ENCODE data around the gene HSPA1A. TPM values are rescaled to one million over a fixed set of nuclear protein-coding genes. Genes with fewer than 3 reads are reported as not detected.
"Not testable (repeated sequence)": the region's sequence is repeated elsewhere in the genome, so short reads cannot be mapped to it uniquely, and the experiment has no call there.

The HSPA1A gene
- total and polyA plus RNA-seq, 4 donors = 117 to 541 (median 198) TPM

DNA sequence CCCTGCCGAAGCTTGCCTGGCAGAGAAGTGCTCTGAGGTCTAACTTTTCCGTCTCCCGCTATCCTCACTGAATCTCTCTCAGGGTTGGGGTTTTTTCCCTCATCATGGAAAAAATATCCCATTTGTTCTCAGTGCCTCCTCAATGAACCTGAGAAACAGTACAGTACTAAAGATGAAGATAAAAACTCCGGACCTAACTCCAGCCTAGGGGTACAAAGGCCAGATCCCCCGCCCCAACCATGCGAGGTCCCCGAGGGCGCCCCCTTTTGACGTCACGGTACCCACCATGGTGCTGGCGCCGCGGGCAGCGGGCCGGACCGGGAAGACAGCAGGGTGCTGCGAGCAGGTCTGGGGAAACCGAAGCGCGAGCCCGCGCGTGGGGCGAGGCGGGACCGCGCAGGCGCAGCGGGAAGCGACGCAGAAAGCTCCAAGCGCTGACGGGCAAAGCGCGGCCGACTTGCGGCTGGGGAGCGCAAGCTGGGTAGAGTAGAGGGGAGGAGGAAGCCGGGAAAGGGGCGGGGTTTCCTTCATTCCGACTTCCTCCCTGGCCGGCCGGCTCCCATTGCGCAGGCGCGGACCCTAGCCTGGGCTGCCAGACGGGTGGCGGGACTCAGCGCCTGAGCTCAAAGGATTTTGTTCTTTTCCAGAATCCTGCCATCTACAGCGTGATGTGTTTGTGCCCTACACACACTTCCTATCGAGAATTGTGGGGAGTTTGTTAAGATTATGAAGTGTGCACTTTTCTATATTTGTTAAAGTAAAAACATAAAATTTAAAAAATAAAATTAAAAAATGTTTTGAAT, 8.7 kb upstream of the HSPA1A start, which contains the start of gene LSM2:
Gene LSM2, minus strand, starts transcription at position 497 of the 803 bp plus-strand sequence. Its CDS starts 209 bp downstream, at position 288.
- H3K4me1 ChIP-seq (ENCODE audit: control insufficient read depth, insufficient read depth, low read length) = peaks cover 17% of the 10 kb centered on the region
- no peaks in the 10 kb centered on the region for H3K9me3 ChIP-seq (ENCODE audit: control insufficient read depth, insufficient read depth, low read length)
- peak; percentile 86 to 99 (median 96) for DNase-seq (ENCODE audit: low read depth in 4 of 6, low spot score in 6 of 6)
- H3K27me3 ChIP-seq (ENCODE audit: control insufficient read depth, insufficient read depth, low read length) = no peaks in the 10 kb centered on the region
- H3K27ac ChIP-seq (ENCODE audit: low read depth, low read length) = peak within 1 kb of the TSS; percentile 95
- under 1% methylated on average over 36 of the region's 51 CpGs for WGBS (ENCODE audit: insufficient coverage)
- H3K4me3 ChIP-seq (ENCODE audit: low read depth, low read length) = peak within 1 kb of the TSS; percentile 85
- peaks cover 27% of the 10 kb centered on the region for H3K36me3 ChIP-seq (ENCODE audit: control insufficient read depth, insufficient read depth, low read length)

DNA sequence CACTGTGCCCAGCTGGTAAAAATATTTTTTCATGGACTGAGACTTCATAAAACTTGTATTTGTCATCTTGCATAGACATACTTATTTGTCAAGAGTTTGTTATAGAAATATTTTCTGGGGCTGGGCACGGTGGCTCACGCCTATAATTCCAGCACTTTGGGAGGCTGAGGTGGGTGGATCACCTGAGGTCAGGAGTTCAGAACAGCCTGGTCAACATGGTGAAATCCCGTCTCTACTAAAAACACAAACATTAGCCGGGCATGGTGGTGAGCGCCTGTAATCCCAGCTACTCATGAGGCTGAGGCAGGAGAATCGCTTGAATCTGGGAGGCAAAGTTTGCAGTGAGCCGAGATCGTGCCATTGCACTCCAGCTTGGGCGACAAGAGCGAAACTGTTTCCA, 6.7 kb upstream of the HSPA1A start:
- H3K4me1 ChIP-seq (ENCODE audit: control insufficient read depth, insufficient read depth, low read length) = peaks cover 17% of the 10 kb centered on the region
- H3K27ac ChIP-seq (ENCODE audit: low read depth, low read length); H3K9me3 ChIP-seq (ENCODE audit: control insufficient read depth, insufficient read depth, low read length); H3K4me3 ChIP-seq (ENCODE audit: low read depth, low read length); DNase-seq (ENCODE audit: low read depth in 4 of 6, low spot score in 6 of 6); H3K27me3 ChIP-seq (ENCODE audit: control insufficient read depth, insufficient read depth, low read length): not testable (repeated sequence)
- WGBS (ENCODE audit: insufficient coverage) = 93% methylated on average over 3 of the region's 10 CpGs
- H3K36me3 ChIP-seq (ENCODE audit: control insufficient read depth, insufficient read depth, low read length) = peaks cover 13% of the 10 kb centered on the region

DNA sequence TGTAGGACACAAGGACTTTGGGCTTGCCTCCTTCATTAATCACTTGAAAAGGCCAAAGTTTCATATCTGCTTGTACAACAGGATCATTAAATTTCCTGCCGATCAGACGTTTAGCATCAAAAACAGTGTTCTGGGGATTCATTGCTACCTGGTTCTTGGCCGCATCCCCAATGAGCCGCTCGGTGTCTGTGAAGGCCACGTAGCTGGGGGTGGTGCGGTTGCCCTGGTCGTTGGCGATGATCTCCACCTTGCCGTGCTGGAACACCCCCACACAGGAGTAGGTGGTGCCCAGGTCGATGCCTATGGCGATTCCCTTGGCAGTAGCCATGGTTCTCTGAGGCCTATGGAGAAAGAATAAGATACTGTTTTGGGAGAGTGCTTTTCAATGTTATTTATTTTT, 3.7 kb upstream of the HSPA1A start:
- Histone ChIP-seq H3K27me3 (ENCODE audit: control insufficient read depth, insufficient read depth, low read length) (no peaks in the 10 kb centered on the region), H3K36me3 (ENCODE audit: control insufficient read depth, insufficient read depth, low read length) (peaks cover 8% of the 10 kb centered on the region), H3K27ac (ENCODE audit: low read depth, low read length) (no peak overlapping the region), H3K4me1 (ENCODE audit: control insufficient read depth, insufficient read depth, low read length) (peaks cover 14% of the 10 kb centered on the region), H3K4me3 (ENCODE audit: low read depth, low read length) (no peak overlapping the region), H3K9me3 (ENCODE audit: control insufficient read depth, insufficient read depth, low read length) (no peaks in the 10 kb centered on the region)
- WGBS (ENCODE audit: insufficient coverage) = 89% methylated on average over 12 of the region's 12 CpGs
- DNase-seq (ENCODE audit: low read depth in 4 of 6, low spot score in 6 of 6) = no peak

DNA sequence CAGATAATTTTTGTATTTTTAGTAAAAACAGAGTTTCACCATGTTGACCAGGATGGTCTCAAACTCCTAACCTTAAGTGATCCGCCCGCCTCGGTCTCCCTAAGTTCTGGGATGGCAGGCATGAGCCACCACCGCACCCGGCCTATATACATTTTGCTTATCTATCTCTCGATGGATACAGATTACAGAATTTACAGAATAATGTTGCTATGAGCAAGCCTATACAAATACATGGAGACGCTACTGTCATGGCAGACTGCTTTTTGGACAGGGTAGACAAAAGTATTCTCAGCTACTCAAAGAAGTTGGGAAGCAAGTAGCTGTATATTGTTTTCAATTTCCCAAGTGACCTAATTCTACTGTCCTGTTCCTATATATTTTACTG, 1.9 kb upstream of the HSPA1A start:
- peak overlapping the region; percentile 100 for H3K27ac ChIP-seq (ENCODE audit: low read depth, low read length)
- no CpG with 5 or more reads among the region's 7 CpGs for whole genome bisulfite sequencing (ENCODE audit: insufficient coverage)
- H3K4me3 ChIP-seq (ENCODE audit: low read depth, low read length) = no peak overlapping the region

DNA sequence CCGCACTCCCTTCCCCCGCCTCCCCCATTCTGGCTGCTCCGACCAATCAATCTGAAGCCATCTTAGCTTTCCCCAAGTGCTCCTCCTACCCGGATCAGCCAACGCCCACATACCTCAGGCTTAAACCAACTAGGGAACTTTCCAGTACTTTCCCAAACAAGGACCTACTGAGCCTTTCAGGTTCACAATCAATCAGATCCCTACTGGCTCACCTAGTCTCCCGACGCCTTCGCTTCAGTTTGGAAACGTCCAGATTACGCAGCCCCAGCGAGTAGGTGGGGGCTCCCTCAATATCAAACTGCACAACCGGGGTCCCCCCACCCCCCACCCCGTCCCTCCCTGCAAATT, 692 bp upstream of the HSPA1A start:
- peak overlapping the region; percentile 100 for H3K27ac ChIP-seq (ENCODE audit: low read depth, low read length)
- H3K9me3 ChIP-seq (ENCODE audit: control insufficient read depth, insufficient read depth, low read length) = no peaks in the 10 kb centered on the region
- peaks cover 8% of the 10 kb centered on the region for H3K36me3 ChIP-seq (ENCODE audit: control insufficient read depth, insufficient read depth, low read length)
- DNase-seq (ENCODE audit: low read depth in 4 of 6, low spot score in 6 of 6) = peak; percentile 90 to 99 (median 92)
- peaks cover 23% of the 10 kb centered on the region for H3K4me1 ChIP-seq (ENCODE audit: control insufficient read depth, insufficient read depth, low read length)
- peak overlapping the region; percentile 77 for H3K4me3 ChIP-seq (ENCODE audit: low read depth, low read length)
- H3K27me3 ChIP-seq (ENCODE audit: control insufficient read depth, insufficient read depth, low read length) = no peaks in the 10 kb centered on the region
- WGBS (ENCODE audit: insufficient coverage) = 0% methylated on average over 12 of the region's 13 CpGs

More for the DNA sequence above, 1.9 kb upstream of the HSPA1A start:
- no peaks in the 10 kb centered on the region for H3K9me3 ChIP-seq (ENCODE audit: control insufficient read depth, insufficient read depth, low read length)
- no peaks in the 10 kb centered on the region for H3K27me3 ChIP-seq (ENCODE audit: control insufficient read depth, insufficient read depth, low read length)
- H3K4me1 ChIP-seq (ENCODE audit: control insufficient read depth, insufficient read depth, low read length) = peaks cover 16% of the 10 kb centered on the region
- no peak for DNase-seq (ENCODE audit: low read depth in 4 of 6, low spot score in 6 of 6)
- peaks cover 8% of the 10 kb centered on the region for H3K36me3 ChIP-seq (ENCODE audit: control insufficient read depth, insufficient read depth, low read length)

DNA sequence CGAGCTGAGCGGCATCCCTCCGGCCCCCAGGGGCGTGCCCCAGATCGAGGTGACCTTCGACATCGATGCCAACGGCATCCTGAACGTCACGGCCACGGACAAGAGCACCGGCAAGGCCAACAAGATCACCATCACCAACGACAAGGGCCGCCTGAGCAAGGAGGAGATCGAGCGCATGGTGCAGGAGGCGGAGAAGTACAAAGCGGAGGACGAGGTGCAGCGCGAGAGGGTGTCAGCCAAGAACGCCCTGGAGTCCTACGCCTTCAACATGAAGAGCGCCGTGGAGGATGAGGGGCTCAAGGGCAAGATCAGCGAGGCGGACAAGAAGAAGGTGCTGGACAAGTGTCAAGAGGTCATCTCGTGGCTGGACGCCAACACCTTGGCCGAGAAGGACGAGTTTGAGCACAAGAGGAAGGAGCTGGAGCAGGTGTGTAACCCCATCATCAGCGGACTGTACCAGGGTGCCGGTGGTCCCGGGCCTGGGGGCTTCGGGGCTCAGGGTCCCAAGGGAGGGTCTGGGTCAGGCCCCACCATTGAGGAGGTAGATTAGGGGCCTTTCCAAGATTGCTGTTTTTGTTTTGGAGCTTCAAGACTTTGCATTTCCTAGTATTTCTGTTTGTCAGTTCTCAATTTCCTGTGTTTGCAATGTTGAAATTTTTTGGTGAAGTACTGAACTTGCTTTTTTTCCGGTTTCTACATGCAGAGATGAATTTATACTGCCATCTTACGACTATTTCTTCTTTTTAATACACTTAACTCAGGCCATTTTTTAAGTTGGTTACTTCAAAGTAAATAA, 2.0 kb downstream of the HSPA1A start:
- DNase-seq (ENCODE audit: low read depth in 4 of 6, low spot score in 6 of 6); H3K9me3 ChIP-seq (ENCODE audit: control insufficient read depth, insufficient read depth, low read length); H3K27me3 ChIP-seq (ENCODE audit: control insufficient read depth, insufficient read depth, low read length); H3K36me3 ChIP-seq (ENCODE audit: control insufficient read depth, insufficient read depth, low read length): not testable (repeated sequence)
- 82% methylated on average over 7 of the region's 37 CpGs for WGBS (ENCODE audit: insufficient coverage)
- Histone ChIP-seq H3K4me1 (ENCODE audit: control insufficient read depth, insufficient read depth, low read length) (peaks cover 35% of the 10 kb centered on the region), H3K4me3 (ENCODE audit: low read depth, low read length) (peak overlapping the region; percentile 43), H3K27ac (ENCODE audit: low read depth, low read length) (peak overlapping the region; percentile 27)

DNA sequence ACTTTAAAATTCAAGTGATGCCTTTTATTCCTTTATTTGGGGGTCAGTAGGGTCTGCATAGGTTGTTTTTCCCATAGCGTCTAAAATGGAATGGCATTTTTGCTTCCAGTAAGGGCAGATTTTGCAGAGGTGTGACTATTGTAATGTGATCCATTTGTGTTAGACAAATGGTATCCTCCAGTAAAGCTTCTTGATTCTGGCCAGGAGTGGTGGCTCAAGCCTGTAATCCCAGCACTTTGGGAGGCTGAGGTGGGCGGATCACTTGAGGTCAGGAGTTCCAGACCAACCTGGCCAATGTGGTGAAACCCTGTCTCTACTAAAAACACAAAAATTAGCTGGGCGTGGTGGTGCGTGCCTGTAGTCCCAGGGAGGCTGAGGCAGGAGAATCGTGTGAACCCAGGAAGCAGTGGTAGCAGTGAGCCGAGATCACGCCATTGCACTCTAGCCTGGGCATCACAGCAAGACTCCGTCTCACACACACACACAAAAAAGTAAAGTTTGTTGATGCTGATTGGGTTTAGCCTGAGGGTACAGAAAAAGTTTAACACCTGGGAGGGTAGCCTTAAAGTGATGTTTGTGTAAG, 2.7 kb downstream of the HSPA1A start:
- not testable (repeated sequence) for H3K27ac ChIP-seq (ENCODE audit: low read depth, low read length); DNase-seq (ENCODE audit: low read depth in 4 of 6, low spot score in 6 of 6); H3K27me3 ChIP-seq (ENCODE audit: control insufficient read depth, insufficient read depth, low read length); H3K36me3 ChIP-seq (ENCODE audit: control insufficient read depth, insufficient read depth, low read length); H3K9me3 ChIP-seq (ENCODE audit: control insufficient read depth, insufficient read depth, low read length)
- WGBS (ENCODE audit: insufficient coverage) = 85% methylated on average over 5 of the region's 8 CpGs
- H3K4me3 ChIP-seq (ENCODE audit: low read depth, low read length) = peak overlapping the region; percentile 43
- peaks cover 40% of the 10 kb centered on the region for H3K4me1 ChIP-seq (ENCODE audit: control insufficient read depth, insufficient read depth, low read length)

DNA sequence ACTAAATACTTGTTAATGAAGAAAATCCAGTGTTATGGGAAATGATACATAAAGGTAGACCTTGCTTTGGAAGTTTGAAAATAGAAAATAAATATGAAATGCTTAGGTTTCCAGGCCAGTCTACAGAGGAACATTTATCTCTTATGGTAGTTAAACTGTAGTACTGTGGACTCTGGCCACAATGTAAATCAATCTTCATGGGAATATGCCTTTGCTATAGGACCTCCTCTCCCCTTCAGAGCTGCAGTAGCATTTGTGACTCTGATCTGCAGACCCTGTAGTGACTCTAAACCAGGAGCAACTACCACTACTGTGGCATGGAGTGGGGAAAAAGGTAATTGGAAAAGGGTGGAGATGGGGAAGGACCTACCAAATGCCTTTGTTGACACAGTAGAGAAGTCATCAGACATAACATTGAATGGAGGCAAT, 4.5 kb downstream of the HSPA1A start:
- no peaks in the 10 kb centered on the region for H3K9me3 ChIP-seq (ENCODE audit: control insufficient read depth, insufficient read depth, low read length)
- no peak for DNase-seq (ENCODE audit: low read depth in 4 of 6, low spot score in 6 of 6)
- no peak overlapping the region for H3K27ac ChIP-seq (ENCODE audit: low read depth, low read length)
- no peak overlapping the region for H3K4me3 ChIP-seq (ENCODE audit: low read depth, low read length)
- H3K4me1 ChIP-seq (ENCODE audit: control insufficient read depth, insufficient read depth, low read length) = peaks cover 36% of the 10 kb centered on the region
- H3K36me3 ChIP-seq (ENCODE audit: control insufficient read depth, insufficient read depth, low read length) = no peaks in the 10 kb centered on the region
- H3K27me3 ChIP-seq (ENCODE audit: control insufficient read depth, insufficient read depth, low read length) = no peaks in the 10 kb centered on the region

DNA sequence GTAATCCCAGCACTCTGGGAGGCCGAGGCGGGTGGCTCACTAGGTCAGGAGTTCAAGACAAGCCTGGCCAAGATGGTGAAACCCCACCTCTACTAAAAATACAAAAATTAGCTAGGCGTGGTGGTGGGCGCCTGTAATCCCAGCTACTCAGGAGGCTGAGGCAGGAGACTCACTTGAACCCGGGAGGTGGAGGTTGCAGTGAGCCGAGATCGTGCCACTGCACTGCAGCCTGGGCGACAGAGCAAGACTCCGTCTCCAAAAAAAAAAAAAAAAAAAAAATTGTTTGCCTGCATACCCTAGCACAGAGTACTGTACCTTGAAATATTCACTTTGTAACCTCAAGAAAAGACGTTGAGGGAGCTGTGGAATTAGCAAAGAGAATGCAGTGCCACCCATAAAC, 5.1 kb downstream of the HSPA1A start:
- not testable (repeated sequence) for H3K27ac ChIP-seq (ENCODE audit: low read depth, low read length); H3K36me3 ChIP-seq (ENCODE audit: control insufficient read depth, insufficient read depth, low read length); DNase-seq (ENCODE audit: low read depth in 4 of 6, low spot score in 6 of 6); H3K4me3 ChIP-seq (ENCODE audit: low read depth, low read length); H3K9me3 ChIP-seq (ENCODE audit: control insufficient read depth, insufficient read depth, low read length); H3K27me3 ChIP-seq (ENCODE audit: control insufficient read depth, insufficient read depth, low read length)
- WGBS (ENCODE audit: insufficient coverage) = 96% methylated on average over 5 of the region's 10 CpGs
- peaks cover 36% of the 10 kb centered on the region for H3K4me1 ChIP-seq (ENCODE audit: control insufficient read depth, insufficient read depth, low read length)

Data from spinal cord (tissue), 10 donors.